ENCODE results near the gene PPP1R9A. TPM values are rescaled to one million over a fixed set of nuclear protein-coding genes. Genes with fewer than 3 reads are reported as not detected.

Gene PPP1R9A
- polyA plus RNA-seq, 3 donors: not detected

DNA sequence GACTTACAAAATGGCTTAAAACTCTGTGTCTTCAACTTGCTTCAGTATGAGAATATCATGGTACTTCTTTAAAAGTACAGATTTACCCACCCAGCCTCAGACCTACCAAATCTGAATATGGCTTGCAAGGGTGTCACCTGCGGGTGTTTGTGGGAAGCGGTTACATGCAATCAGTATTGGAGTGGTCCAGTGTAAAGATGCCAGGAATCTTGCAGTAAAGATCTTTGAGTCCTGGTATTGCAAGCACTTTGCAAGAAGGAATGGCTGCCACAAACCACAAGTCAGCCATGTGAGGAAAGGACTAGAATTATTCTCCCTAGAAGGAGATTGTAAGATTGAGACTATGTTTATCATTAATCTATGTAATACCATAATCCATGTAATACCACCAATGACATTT lies 301.9 kb downstream of the PPP1R9A start:
- 100% methylated on average over 1 of the region's 2 CpGs for WGBS (ENCODE audit: insufficient coverage)
- H3K27ac ChIP-seq (ENCODE audit: low read depth in 1 of 2, low read length in 2 of 2): no peak overlapping the region
- no peaks in the 10 kb centered on the region for H3K36me3 Mint-ChIP-seq
- no peaks in the 10 kb centered on the region for H3K4me1 ChIP-seq (ENCODE audit: control insufficient read depth in 1 of 2, insufficient read depth in 2 of 2, low read length in 2 of 2)
- H3K27ac Mint-ChIP-seq: no peak overlapping the region
- H3K27me3 ChIP-seq (ENCODE audit: control insufficient read depth in 2 of 2, insufficient read depth in 2 of 2, low read length in 2 of 2): no peaks in the 10 kb centered on the region
- intact Hi-C loops (cut with micrococcal nuclease): no loop called here
- no peak overlapping the region for H2AFZ ChIP-seq (ENCODE audit: insufficient read depth, low read depth, low read length, poor library complexity, severe bottlenecking)
- H3K4me2 ChIP-seq (replicated peaks; ENCODE audit: extremely low read depth, low read length, poor library complexity, severe bottlenecking): no peak overlapping the region
- no peaks in the 10 kb centered on the region for H3K79me2 ChIP-seq (ENCODE audit: insufficient read depth, low read length)
- TF ChIP-seq, protein P1, sequence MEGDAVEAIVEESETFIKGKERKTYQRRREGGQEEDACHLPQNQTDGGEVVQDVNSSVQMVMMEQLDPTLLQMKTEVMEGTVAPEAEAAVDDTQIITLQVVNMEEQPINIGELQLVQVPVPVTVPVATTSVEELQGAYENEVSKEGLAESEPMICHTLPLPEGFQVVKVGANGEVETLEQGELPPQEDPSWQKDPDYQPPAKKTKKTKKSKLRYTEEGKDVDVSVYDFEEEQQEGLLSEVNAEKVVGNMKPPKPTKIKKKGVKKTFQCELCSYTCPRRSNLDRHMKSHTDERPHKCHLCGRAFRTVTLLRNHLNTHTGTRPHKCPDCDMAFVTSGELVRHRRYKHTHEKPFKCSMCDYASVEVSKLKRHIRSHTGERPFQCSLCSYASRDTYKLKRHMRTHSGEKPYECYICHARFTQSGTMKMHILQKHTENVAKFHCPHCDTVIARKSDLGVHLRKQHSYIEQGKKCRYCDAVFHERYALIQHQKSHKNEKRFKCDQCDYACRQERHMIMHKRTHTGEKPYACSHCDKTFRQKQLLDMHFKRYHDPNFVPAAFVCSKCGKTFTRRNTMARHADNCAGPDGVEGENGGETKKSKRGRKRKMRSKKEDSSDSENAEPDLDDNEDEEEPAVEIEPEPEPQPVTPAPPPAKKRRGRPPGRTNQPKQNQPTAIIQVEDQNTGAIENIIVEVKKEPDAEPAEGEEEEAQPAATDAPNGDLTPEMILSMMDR (IDR thresholded peaks at IDR 0.05): no peak
- no peak overlapping the region for H3K9ac ChIP-seq (ENCODE audit: insufficient read depth, low read length, poor library complexity, severe bottlenecking)
- no peak overlapping the region for H3K4me3 ChIP-seq (replicated peaks in 1 of 3; ENCODE audit: low read depth in 2 of 3, low read length in 3 of 3)
- no peaks in the 10 kb centered on the region for H3K36me3 ChIP-seq (replicated peaks in 1 of 2; ENCODE audit: control insufficient read depth in 1 of 2, insufficient read depth in 2 of 2, low read length in 2 of 2)
- peaks cover 0 to 2% (median 0%) of the 10 kb centered on the region in 3 donors for H3K27me3 Mint-ChIP-seq (ENCODE audit: low read depth in 3 of 3)
- no peak for DNase-seq
- no peaks in the 10 kb centered on the region for H4K20me1 ChIP-seq (ENCODE audit: insufficient read depth, low read length)
- H3K9me3 ChIP-seq (replicated peaks in 1 of 2; ENCODE audit: control insufficient read depth in 1 of 2, insufficient read depth in 1 of 2, low read length in 2 of 2): no peaks in the 10 kb centered on the region
- no peaks in the 10 kb centered on the region for H3K4me1 Mint-ChIP-seq
- no peak overlapping the region for H3K4me3 Mint-ChIP-seq
- H3K9me3 Mint-ChIP-seq: peaks cover 0 to 4% (median 0%) of the 10 kb centered on the region in 7 donors

DNA sequence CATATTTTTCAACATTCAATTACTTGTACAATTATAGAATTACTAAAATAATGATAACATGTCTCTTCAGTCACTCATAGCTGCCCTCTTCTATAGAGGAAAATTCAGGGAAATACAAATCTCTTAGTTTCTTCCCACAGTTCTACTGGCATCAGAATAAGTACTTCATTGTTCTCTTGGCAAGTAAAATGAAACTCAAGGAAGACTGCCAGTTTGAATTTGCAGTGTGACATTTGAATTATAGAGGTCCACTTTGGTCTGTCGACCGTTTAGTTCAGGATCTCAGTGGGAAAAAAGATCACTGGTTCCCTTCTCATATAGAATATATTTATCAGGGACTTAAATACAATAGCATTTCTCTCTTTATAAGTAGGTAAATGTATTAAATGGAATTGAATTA lies 302.4 kb downstream of the PPP1R9A start:
- Histone ChIP-seq H4K20me1 (ENCODE audit: insufficient read depth, low read length) (no peaks in the 10 kb centered on the region), H3K4me3 (replicated peaks in 1 of 3; ENCODE audit: low read depth in 2 of 3, low read length in 3 of 3) (no peak overlapping the region), H3K27me3 (ENCODE audit: control insufficient read depth in 2 of 2, insufficient read depth in 2 of 2, low read length in 2 of 2) (no peaks in the 10 kb centered on the region), H2AFZ (ENCODE audit: insufficient read depth, low read depth, low read length, poor library complexity, severe bottlenecking) (no peak overlapping the region), H3K4me2 (replicated peaks; ENCODE audit: extremely low read depth, low read length, poor library complexity, severe bottlenecking) (no peak overlapping the region), H3K36me3 (replicated peaks in 1 of 2; ENCODE audit: control insufficient read depth in 1 of 2, insufficient read depth in 2 of 2, low read length in 2 of 2) (no peaks in the 10 kb centered on the region), H3K4me1 (ENCODE audit: control insufficient read depth in 1 of 2, insufficient read depth in 2 of 2, low read length in 2 of 2) (no peaks in the 10 kb centered on the region), H3K27ac (ENCODE audit: low read depth in 1 of 2, low read length in 2 of 2) (no peak overlapping the region), H3K9me3 (replicated peaks in 1 of 2; ENCODE audit: control insufficient read depth in 1 of 2, insufficient read depth in 1 of 2, low read length in 2 of 2) (no peaks in the 10 kb centered on the region), H3K9ac (ENCODE audit: insufficient read depth, low read length, poor library complexity, severe bottlenecking) (no peak overlapping the region), H3K79me2 (ENCODE audit: insufficient read depth, low read length) (no peaks in the 10 kb centered on the region)
- Mint-ChIP-seq H3K36me3 (no peaks in the 10 kb centered on the region), H3K27ac (no peak overlapping the region), H3K9me3 (peaks cover 0 to 4% (median 0%) of the 10 kb centered on the region in 7 donors), H3K4me3 (no peak overlapping the region), H3K27me3 (ENCODE audit: low read depth in 3 of 3) (peaks cover 0 to under 1% (median 0%) of the 10 kb centered on the region in 3 donors), H3K4me1 (no peaks in the 10 kb centered on the region)
- no peak for DNase-seq
- TF ChIP-seq, protein P1 (IDR thresholded peaks at IDR 0.05): no peak
- no CpG with 5 or more reads among the region's 2 CpGs for WGBS (ENCODE audit: insufficient coverage)
- intact Hi-C loops (cut with micrococcal nuclease): no loop called here
